Thyroid gland (tissue), 4 donors: Measurements from ENCODE around the gene CYP11A1. TPM values are rescaled to one million over a fixed set of nuclear protein-coding genes. Genes with fewer than 3 reads are reported as not detected.

Source experiments
- DNase-seq, 2 donors: peaks; one replicate each; pipeline ENCODE4 v3.0.0-alpha.2; 2019
- H3K27ac ChIP-seq, 3 donors: fragments of 200-600 bp; sonication (generic); 1 replicate in 2 of 3; 2 replicates in 1 of 3; pipeline ENCODE4 v1.5.1; 2016 to 2019; ENCODE audit warnings: mild to moderate bottlenecking in 1 of 3, moderate library complexity in 1 of 3
- H3K27me3 ChIP-seq: fragments of 200-600 bp; sonication (generic); one replicate; pipeline ENCODE4 v1.5.1; 2019
- H3K36me3 ChIP-seq, 2 donors: fragments of 200-600 bp; sonication (generic); one replicate each; pipeline ENCODE4 v1.5.1; 2016 to 2019
- H3K4me1 ChIP-seq, 2 donors: fragments of 200-600 bp; sonication (generic); one replicate each; pipeline ENCODE4 v1.5.1; 2017 to 2019
- H3K4me3 ChIP-seq, 3 donors: fragments of 200-600 bp; sonication (generic); replicated peaks in 1 of 3; 1 replicate in 2 of 3; 2 replicates in 1 of 3; pipeline ENCODE4 v1.5.1; 2016; ENCODE audit warnings: mild to moderate bottlenecking in 1 of 3
- H3K9me3 ChIP-seq: fragments of 200-600 bp; sonication (generic); one replicate; pipeline ENCODE4 v1.5.1; 2017
- POLR2A ChIP-seq, 2 donors: fragments of 450-650 bp; IDR thresholded peaks; one replicate each; pipeline ENCODE4 v1.6.1; 2017; ENCODE audit warnings: antibody characterized with exemption in 2 of 2, mild to moderate bottlenecking in 2 of 2, moderate library complexity in 1 of 2
- WGBS, 2 donors: methylation state at CpG; one replicate each; pipeline ENCODE4 v1.1.5; 2017; 5-methylcytosine and 5-hydroxymethylcytosine counted together
- intact Hi-C: fragments of 100-400 bp; cut with DNase I; formaldehyde crosslinking; loops from one replicate; pipeline ENCODE4 v1.15.1; 2023
- total RNA-seq, 4 donors: library from RNA; depleted of rRNA; stranded (reverse); fragments of >200 nt; gene quantifications; one replicate each; pipeline ENCODE4 v1.2.3, GENCODE V29; 2016
- TF ChIP-seq, protein P1 (sequence below), 6 experiments: fragments of 200-600 bp in 3 of 6; fragments of 450-650 bp in 3 of 6; sonication (generic) in 3 of 6; IDR thresholded peaks; one replicate each; pipeline ENCODE4 v1.5.1; 2016 to 2019; ENCODE audit warnings: antibody characterized with exemption in 6 of 6, mild to moderate bottlenecking in 2 of 6, inconsistent platforms in 1 of 6, moderate library complexity in 1 of 6

CYP11A1 gene
- total RNA-seq, 4 donors from 2014 or later: 0.54 to 1.2 (median 0.56) TPM; not detected in 1

DNA sequence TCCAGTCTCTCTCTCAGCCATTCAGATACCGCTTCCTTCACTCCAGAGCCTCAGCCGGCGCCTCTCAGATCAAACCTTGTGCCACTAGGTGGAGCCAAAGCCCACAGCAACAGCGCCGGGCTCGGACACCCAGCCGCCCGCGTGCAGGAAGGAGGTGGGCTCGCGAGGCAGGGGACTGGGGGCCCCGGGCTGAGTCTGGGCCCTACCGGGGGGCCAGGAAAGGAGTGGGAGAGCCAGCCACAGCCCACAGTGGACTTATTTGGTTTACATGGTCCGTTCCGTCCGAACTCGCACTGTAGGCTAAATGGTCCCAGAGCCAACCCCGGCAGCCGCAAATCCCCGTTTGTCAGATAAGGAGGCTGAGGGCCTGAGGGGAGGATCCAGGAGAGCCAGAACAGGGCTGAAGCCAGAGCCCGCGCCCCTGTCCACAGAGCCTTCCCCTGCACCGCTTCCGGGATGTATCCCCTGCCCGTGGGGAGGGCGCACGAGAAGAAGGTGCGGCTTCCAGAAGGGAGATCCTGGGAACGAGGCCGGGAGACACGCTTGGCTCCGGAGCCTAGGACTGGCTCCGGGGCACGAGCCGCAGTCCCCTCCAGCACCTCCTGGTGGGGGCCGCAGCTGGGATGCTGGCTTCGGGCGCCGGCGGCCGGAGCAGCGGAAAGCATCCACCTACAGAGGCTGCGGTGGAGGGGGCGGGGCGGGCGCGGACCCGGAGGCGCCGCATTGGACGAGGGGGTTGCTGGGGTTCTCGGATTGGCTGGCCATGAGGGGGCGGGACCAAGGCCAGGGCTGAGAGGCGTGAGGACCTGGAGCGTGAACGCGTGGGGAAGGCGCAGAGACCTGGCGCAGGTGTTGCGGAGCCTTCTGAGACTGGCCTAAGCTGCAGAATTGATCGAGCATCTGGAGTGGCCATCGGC lies 6.5 kb upstream of the CYP11A1 start:
- Histone ChIP-seq H3K36me3 (no peaks in the 10 kb centered on the region), H3K27me3 (no peaks in the 10 kb centered on the region), H3K9me3 (no peaks in the 10 kb centered on the region), H3K27ac (no peak overlapping the region), H3K4me1 (peaks cover 7 to 11% of the 10 kb centered on the region in 2 donors), H3K4me3 (peak overlapping the region; percentile 3 to 55 (median 3))
- 0% methylated on average over 9 to 21 of the region's 62 CpGs for WGBS, 2 donors
- DNase-seq: peak; percentile 96
- intact Hi-C loops: loop anchor here (2.0 kb wide), 1 partner anchor 65 kb away; no protein-coding TSS in a partner anchor
- no peak for TF ChIP-seq POLR2A (IDR thresholded peaks at IDR 0.05)
- TF ChIP-seq, protein P1, sequence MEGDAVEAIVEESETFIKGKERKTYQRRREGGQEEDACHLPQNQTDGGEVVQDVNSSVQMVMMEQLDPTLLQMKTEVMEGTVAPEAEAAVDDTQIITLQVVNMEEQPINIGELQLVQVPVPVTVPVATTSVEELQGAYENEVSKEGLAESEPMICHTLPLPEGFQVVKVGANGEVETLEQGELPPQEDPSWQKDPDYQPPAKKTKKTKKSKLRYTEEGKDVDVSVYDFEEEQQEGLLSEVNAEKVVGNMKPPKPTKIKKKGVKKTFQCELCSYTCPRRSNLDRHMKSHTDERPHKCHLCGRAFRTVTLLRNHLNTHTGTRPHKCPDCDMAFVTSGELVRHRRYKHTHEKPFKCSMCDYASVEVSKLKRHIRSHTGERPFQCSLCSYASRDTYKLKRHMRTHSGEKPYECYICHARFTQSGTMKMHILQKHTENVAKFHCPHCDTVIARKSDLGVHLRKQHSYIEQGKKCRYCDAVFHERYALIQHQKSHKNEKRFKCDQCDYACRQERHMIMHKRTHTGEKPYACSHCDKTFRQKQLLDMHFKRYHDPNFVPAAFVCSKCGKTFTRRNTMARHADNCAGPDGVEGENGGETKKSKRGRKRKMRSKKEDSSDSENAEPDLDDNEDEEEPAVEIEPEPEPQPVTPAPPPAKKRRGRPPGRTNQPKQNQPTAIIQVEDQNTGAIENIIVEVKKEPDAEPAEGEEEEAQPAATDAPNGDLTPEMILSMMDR (IDR thresholded peaks at IDR 0.05): peak; percentile 48 to 91 (median 81)

DNA sequence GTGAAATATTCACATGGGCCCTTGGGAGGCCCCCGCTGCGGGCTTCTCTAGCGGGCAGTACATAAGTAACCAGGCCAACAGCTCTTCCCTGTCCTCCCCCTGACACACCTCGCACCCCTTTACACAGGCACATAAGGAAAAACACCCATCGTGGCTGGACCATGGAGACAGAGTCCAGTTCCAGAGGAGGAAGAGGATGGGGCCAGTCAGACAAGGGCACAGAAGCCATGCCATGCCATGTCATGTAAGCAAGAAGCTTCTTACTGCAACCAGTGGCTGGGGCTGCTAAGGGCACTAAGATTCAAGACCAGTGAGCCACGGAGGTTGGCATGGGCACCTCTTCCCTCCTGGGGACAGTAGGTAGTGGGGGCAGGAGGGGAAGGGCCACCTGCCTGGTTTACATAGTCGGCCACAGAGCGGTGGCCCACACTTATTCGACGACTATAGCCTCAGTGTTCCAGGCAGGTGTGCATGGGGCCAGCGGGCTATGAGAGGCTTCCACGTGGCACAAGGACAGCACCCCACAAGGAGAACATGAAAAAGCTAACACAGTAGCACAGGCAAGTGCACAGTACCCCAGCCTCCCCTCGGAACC lies 5.7 kb upstream of the CYP11A1 start:
- Histone ChIP-seq H3K4me1 (peaks cover 7 to 11% of the 10 kb centered on the region in 2 donors), H3K27ac (no peak overlapping the region), H3K36me3 (no peaks in the 10 kb centered on the region), H3K4me3 (no peak overlapping the region), H3K27me3 (no peaks in the 10 kb centered on the region), H3K9me3 (no peaks in the 10 kb centered on the region)
- TF ChIP-seq POLR2A (IDR thresholded peaks at IDR 0.05): no peak
- TF ChIP-seq, protein P1 (IDR thresholded peaks at IDR 0.05): no peak
- no peak for DNase-seq
- WGBS, 2 donors: 62 to 65% methylated on average over 7 to 8 of the region's 13 CpGs
- intact Hi-C loops: no loop called here

DNA sequence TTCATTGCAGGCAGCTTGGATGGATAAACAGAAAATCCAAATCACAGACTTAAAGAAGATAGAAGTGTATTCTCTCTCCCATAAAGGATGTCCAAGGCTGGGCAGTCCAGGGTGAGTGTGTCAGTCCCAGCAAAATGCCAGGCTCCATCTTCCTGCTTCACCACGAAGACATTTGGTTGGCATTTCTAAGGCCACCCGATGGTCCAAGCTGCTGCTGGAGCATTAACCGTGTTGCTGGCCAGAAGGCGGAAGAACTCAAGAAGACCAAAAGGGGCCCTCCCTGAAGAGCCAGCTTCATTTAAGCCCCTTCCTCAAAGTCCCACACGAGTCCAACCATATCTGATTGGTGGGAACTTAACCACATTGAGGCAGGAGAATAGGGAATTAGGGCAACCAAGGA lies 3.0 kb upstream of the CYP11A1 start:
- H3K27me3 ChIP-seq: no peaks in the 10 kb centered on the region
- no peaks in the 10 kb centered on the region for H3K9me3 ChIP-seq
- H3K4me1 ChIP-seq: peaks cover 16 to 19% of the 10 kb centered on the region in 2 donors
- TF ChIP-seq, protein P1 (IDR thresholded peaks at IDR 0.05): no peak
- TF ChIP-seq POLR2A (IDR thresholded peaks at IDR 0.05): no peak
- intact Hi-C loops: no loop called here
- no peak for DNase-seq
- H3K36me3 ChIP-seq: no peaks in the 10 kb centered on the region
- H3K4me3 ChIP-seq: no peak overlapping the region
- no peak overlapping the region for H3K27ac ChIP-seq
- 83 to 93% methylated on average over 5 of the region's 5 CpGs for whole genome bisulfite sequencing, 2 donors

- intact Hi-C loops: no loop called here
- Histone ChIP-seq H3K9me3 (no peaks in the 10 kb centered on the region), H3K4me3 (no peak overlapping the region), H3K36me3 (no peaks in the 10 kb centered on the region), H3K4me1 (peaks cover 15 to 19% of the 10 kb centered on the region in 2 donors), H3K27ac (no peak overlapping the region), H3K27me3 (no peaks in the 10 kb centered on the region)
- TF ChIP-seq, protein P1 (IDR thresholded peaks at IDR 0.05): no peak
- TF ChIP-seq POLR2A (IDR thresholded peaks at IDR 0.05): no peak
- 76 to 92% methylated on average over 2 of the region's 2 CpGs for WGBS, 2 donors
- no peak for DNase-seq
These were observed 2.3 kb upstream of the CYP11A1 start for GRCh38 chr15:74369756-74370155.
